Measurements from ENCODE around the gene CDH19.

DNA sequence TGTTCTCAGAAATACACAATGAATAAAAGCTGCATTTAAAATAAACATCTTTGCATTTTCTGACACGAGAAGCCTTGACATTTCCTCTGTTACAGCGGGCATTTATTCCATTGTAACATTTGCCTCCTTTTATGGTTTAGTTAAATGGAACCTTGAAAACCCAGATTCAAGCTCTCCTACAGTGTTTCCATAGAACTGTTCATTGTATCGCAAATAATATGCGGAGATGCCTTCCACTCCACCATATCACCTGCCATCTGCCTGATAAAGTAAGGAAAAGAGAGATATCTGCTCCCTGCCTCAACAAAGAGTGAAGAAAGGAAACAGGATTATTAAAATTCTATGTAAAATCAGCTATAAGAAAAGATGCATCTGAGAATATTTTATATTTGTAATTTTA, 69.8 kb downstream of the CDH19 start:
- TF ChIP-seq POLR2A (IDR thresholded peaks at IDR 0.05): no peak
- TF ChIP-seq, protein P1, sequence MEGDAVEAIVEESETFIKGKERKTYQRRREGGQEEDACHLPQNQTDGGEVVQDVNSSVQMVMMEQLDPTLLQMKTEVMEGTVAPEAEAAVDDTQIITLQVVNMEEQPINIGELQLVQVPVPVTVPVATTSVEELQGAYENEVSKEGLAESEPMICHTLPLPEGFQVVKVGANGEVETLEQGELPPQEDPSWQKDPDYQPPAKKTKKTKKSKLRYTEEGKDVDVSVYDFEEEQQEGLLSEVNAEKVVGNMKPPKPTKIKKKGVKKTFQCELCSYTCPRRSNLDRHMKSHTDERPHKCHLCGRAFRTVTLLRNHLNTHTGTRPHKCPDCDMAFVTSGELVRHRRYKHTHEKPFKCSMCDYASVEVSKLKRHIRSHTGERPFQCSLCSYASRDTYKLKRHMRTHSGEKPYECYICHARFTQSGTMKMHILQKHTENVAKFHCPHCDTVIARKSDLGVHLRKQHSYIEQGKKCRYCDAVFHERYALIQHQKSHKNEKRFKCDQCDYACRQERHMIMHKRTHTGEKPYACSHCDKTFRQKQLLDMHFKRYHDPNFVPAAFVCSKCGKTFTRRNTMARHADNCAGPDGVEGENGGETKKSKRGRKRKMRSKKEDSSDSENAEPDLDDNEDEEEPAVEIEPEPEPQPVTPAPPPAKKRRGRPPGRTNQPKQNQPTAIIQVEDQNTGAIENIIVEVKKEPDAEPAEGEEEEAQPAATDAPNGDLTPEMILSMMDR (IDR thresholded peaks at IDR 0.05): no peak
- TF ChIP-seq EP300 (IDR thresholded peaks at IDR 0.05): no peak
